H9 (cell line): Measurements from ENCODE around the gene ZNF319. TPM values are rescaled to one million over a fixed set of nuclear protein-coding genes. Genes with fewer than 3 reads are reported as not detected.

Experiments
- DNase-seq: peaks from one replicate; pipeline ENCODE4 v3.0.0-alpha.2; 2017
- H2AFZ ChIP-seq: one replicate; pipeline ENCODE4 v1.6.1; 2013; ENCODE audit warnings: mild to moderate bottlenecking, low read length, control low read depth, moderate library complexity
- H2AK5ac ChIP-seq: 2 replicates; pipeline ENCODE4 v1.6.1; 2013; ENCODE audit warnings: low read length, control low read depth, mixed read lengths; ENCODE audit not compliant: insufficient read length
- H2BK120ac ChIP-seq: one replicate; pipeline ENCODE4 v1.6.1; 2013; ENCODE audit warnings: low read depth, mild to moderate bottlenecking, low read length, control low read depth, inconsistent platforms; ENCODE audit not compliant: poor library complexity, severe bottlenecking
- H2BK12ac ChIP-seq: 2 replicates; pipeline ENCODE4 v1.6.1; 2013; ENCODE audit warnings: low read length, control low read depth, mixed read lengths, low read depth; ENCODE audit not compliant: insufficient read length
- H2BK15ac ChIP-seq: 2 replicates; pipeline ENCODE4 v1.6.1; 2013; ENCODE audit warnings: low read depth, low read length, control low read depth
- H2BK20ac ChIP-seq: one replicate; pipeline ENCODE4 v1.6.1; 2013; ENCODE audit warnings: low read depth, mild to moderate bottlenecking, low read length, control low read depth, inconsistent platforms; ENCODE audit not compliant: poor library complexity, severe bottlenecking
- H2BK5ac ChIP-seq: 2 replicates; pipeline ENCODE4 v1.6.1; 2013; ENCODE audit warnings: low read length, control low read depth, mixed read lengths; ENCODE audit not compliant: insufficient read length
- H3K14ac ChIP-seq: 2 replicates; pipeline ENCODE4 v1.6.1; 2013; ENCODE audit warnings: low read length, control low read depth; ENCODE audit not compliant: insufficient read depth
- H3K18ac ChIP-seq: 2 replicates; pipeline ENCODE4 v1.6.1; 2013; ENCODE audit warnings: low read depth, mild to moderate bottlenecking, mixed read lengths, low read length, control low read depth; ENCODE audit not compliant: insufficient read length
- H3K23ac ChIP-seq: 2 replicates; pipeline ENCODE4 v1.6.1; 2013; ENCODE audit warnings: low read length, control low read depth, mixed read lengths, low read depth; ENCODE audit not compliant: insufficient read length
- H3K23me2 ChIP-seq: 2 replicates; pipeline ENCODE4 v1.6.1; 2013; ENCODE audit warnings: low read depth, mild to moderate bottlenecking, mixed read lengths, low read length, control low read depth; ENCODE audit not compliant: insufficient read length, poor library complexity, severe bottlenecking
- H3K27ac ChIP-seq: 2 replicates; pipeline ENCODE4 v1.5.1; 2013; ENCODE audit warnings: low read length, control low read depth, mixed read lengths, low read depth; ENCODE audit not compliant: insufficient read length
- H3K27me3 ChIP-seq: 2 replicates; pipeline ENCODE4 v1.6.1; 2013; ENCODE audit warnings: low read length, control low read depth, inconsistent platforms; ENCODE audit not compliant: insufficient read depth
- H3K4ac ChIP-seq: 2 replicates; pipeline ENCODE4 v1.6.1; 2013; ENCODE audit warnings: low read depth, mild to moderate bottlenecking, control low read depth, inconsistent platforms, low read length, moderate library complexity
- H3K4me1 ChIP-seq: 2 replicates; pipeline ENCODE4 v1.6.1; 2013; ENCODE audit warnings: low read length, control low read depth, inconsistent platforms; ENCODE audit not compliant: insufficient read depth
- H3K4me2 ChIP-seq: 2 replicates; pipeline ENCODE4 v1.6.1; 2013; ENCODE audit warnings: low read length, control low read depth, mixed read lengths; ENCODE audit not compliant: insufficient read length, insufficient read depth
- H3K56ac ChIP-seq: 2 replicates; pipeline ENCODE4 v1.6.1; 2013; ENCODE audit warnings: low read depth, mild to moderate bottlenecking, mixed read lengths, low read length, control low read depth; ENCODE audit not compliant: insufficient read length
- H3K79me1 ChIP-seq: 2 replicates; pipeline ENCODE4 v1.6.1; 2013; ENCODE audit warnings: low read depth, mild to moderate bottlenecking, moderate library complexity, low read length, control low read depth, inconsistent platforms; ENCODE audit not compliant: insufficient read depth, poor library complexity, severe bottlenecking
- H3K79me2 ChIP-seq: 2 replicates; pipeline ENCODE4 v1.6.1; 2013; ENCODE audit warnings: low read length, control low read depth, inconsistent platforms; ENCODE audit not compliant: insufficient read depth
- H3K9ac ChIP-seq: 2 replicates; pipeline ENCODE4 v1.6.1; 2013; ENCODE audit warnings: low read length, control low read depth, mixed read lengths; ENCODE audit not compliant: insufficient read length; ENCODE audit errors: extremely low read depth
- H3K9me3 ChIP-seq: one replicate; pipeline ENCODE4 v1.6.1; 2013; ENCODE audit warnings: low read depth, low read length, inconsistent platforms; ENCODE audit not compliant: control insufficient read depth
- H3T11ph ChIP-seq: one replicate; pipeline ENCODE4 v1.6.1; 2013; ENCODE audit warnings: mild to moderate bottlenecking, low read length, control low read depth, inconsistent platforms
- H4K20me1 ChIP-seq: one replicate; pipeline ENCODE4 v1.6.1; 2013; ENCODE audit not compliant: control insufficient read depth, insufficient read length, insufficient read depth
- H4K5ac ChIP-seq: 2 replicates; pipeline ENCODE4 v1.6.1; 2013; ENCODE audit warnings: low read depth, mild to moderate bottlenecking, mixed read lengths, low read length, control low read depth; ENCODE audit not compliant: insufficient read length
- H4K8ac ChIP-seq: replicated peaks from 2 replicates; pipeline ENCODE4 v1.6.1; 2013; ENCODE audit warnings: low read length, control low read depth, mixed read lengths, low read depth; ENCODE audit not compliant: insufficient read length
- H4K91ac ChIP-seq: 2 replicates; pipeline ENCODE4 v1.6.1; 2013; ENCODE audit warnings: low read depth, mild to moderate bottlenecking, moderate library complexity, mixed read lengths, low read length, control low read depth; ENCODE audit not compliant: insufficient read length
- H3K27ac Mint-ChIP-seq, 3 experiments: 2 replicates in 2 of 3; 3 replicates in 1 of 3; pipeline ENCODE4 v1.8.0; 2020 to 2021; ENCODE audit warnings: mixed read lengths in 3 of 3, mild to moderate bottlenecking in 1 of 3, moderate library complexity in 1 of 3
- H3K27me3 Mint-ChIP-seq: 2 replicates; pipeline ENCODE4 v1.8.0; 2021; ENCODE audit warnings: low read depth, mild to moderate bottlenecking, moderate library complexity, mixed read lengths
- H3K36me3 Mint-ChIP-seq, 3 experiments: 2 replicates in 2 of 3; 3 replicates in 1 of 3; pipeline ENCODE4 v1.8.0; 2020 to 2021; ENCODE audit warnings: low read depth in 3 of 3, mixed read lengths in 3 of 3; ENCODE audit not compliant: insufficient read depth in 1 of 3
- H3K4me1 Mint-ChIP-seq, 2 experiments: 2 replicates each; pipeline ENCODE4 v1.8.0; 2020; ENCODE audit warnings: mixed read lengths in 2 of 2
- H3K4me3 Mint-ChIP-seq, 2 experiments: 2 replicates in 1 of 2; 3 replicates in 1 of 2; pipeline ENCODE4 v1.8.0; 2020 to 2021; ENCODE audit warnings: mild to moderate bottlenecking in 2 of 2, mixed read lengths in 2 of 2, moderate library complexity in 1 of 2
- H3K9me3 Mint-ChIP-seq, 2 experiments: 2 replicates in 1 of 2; 3 replicates in 1 of 2; pipeline ENCODE4 v1.8.0; 2020; ENCODE audit warnings: mild to moderate bottlenecking in 2 of 2, mixed read lengths in 2 of 2, moderate library complexity in 1 of 2
- WGBS: extraction: QIAGEN DNeasy Blood & Tissue Kit; methylation state at CpG from one replicate; pipeline ENCODE4 v1.1.7; 2013; ENCODE audit warnings: missing lambda C conversion rate, low lambda C conversion rate, mixed read lengths; ENCODE audit not compliant: insufficient read length; ENCODE audit errors: extremely low coverage; 5-methylcytosine and 5-hydroxymethylcytosine counted together
- total RNA-seq: library from RNA; stranded (reverse); gene quantifications from 2 replicates; pipeline ENCODE4 v1.2.1, GENCODE V29; 2021
- TF ChIP-seq, protein P1 (sequence below): fragments of 200-600 bp; sonication (generic); conservative IDR thresholded peaks from 3 replicates; pipeline ENCODE4 v1.8.0; 2021; ENCODE audit warnings: antibody characterized with exemption, mild to moderate bottlenecking

Gene ZNF319
- total RNA-seq, 1 experiment from 2014 or later: 5.6 TPM

DNA sequence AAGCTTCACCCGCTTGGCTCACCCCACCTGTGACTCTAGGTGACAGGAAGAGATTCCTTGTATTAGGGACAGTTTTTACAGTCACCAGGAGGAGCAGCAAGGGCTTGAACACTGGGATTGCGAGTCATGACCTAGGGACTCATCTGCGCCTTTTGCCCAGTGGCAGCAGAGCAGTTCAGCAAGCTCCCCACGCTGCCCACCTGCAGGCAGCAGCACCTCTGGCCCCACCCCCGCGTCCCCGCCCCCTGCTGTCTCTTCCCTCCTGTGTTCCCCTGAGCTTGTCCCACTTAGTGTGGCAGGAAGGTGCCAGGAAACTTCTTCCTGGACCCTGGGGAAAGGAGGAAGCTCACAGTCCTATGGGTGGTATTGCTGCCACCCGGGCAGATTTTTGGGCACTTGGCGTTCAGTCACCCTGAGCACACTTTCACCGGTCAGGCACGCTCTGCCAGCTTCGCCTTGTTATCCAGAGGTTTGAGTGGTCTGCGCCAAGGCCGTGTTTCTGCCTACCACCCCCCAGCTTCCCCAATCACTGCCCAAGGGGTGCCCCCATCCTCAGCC lies 33.7 kb upstream of the ZNF319 start:
- no peak overlapping the region for H2BK15ac ChIP-seq
- H2AK5ac ChIP-seq: no peak overlapping the region
- no peak overlapping the region for H3T11ph ChIP-seq
- H2BK120ac ChIP-seq: no peak overlapping the region
- TF ChIP-seq, protein P1, sequence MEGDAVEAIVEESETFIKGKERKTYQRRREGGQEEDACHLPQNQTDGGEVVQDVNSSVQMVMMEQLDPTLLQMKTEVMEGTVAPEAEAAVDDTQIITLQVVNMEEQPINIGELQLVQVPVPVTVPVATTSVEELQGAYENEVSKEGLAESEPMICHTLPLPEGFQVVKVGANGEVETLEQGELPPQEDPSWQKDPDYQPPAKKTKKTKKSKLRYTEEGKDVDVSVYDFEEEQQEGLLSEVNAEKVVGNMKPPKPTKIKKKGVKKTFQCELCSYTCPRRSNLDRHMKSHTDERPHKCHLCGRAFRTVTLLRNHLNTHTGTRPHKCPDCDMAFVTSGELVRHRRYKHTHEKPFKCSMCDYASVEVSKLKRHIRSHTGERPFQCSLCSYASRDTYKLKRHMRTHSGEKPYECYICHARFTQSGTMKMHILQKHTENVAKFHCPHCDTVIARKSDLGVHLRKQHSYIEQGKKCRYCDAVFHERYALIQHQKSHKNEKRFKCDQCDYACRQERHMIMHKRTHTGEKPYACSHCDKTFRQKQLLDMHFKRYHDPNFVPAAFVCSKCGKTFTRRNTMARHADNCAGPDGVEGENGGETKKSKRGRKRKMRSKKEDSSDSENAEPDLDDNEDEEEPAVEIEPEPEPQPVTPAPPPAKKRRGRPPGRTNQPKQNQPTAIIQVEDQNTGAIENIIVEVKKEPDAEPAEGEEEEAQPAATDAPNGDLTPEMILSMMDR: no peak
- no peak overlapping the region for H2AFZ ChIP-seq
- H4K91ac ChIP-seq: no peak overlapping the region
- H3K23me2 ChIP-seq: no peaks in the 10 kb centered on the region
- no peak overlapping the region for H3K4ac ChIP-seq
- no peak overlapping the region for H3K56ac ChIP-seq
- H3K18ac ChIP-seq: no peak overlapping the region
- H3K9ac ChIP-seq: no peak overlapping the region
- H4K8ac ChIP-seq: no peak overlapping the region
- H3K4me3 Mint-ChIP-seq: no peak overlapping the region
- no peaks in the 10 kb centered on the region for H3K27me3 Mint-ChIP-seq
- H3K9me3 ChIP-seq: no peaks in the 10 kb centered on the region
- H2BK5ac ChIP-seq: no peak overlapping the region
- no peaks in the 10 kb centered on the region for H3K4me1 ChIP-seq
- no peak for DNase-seq
- no peaks in the 10 kb centered on the region for H4K20me1 ChIP-seq
- no peaks in the 10 kb centered on the region for H3K79me1 ChIP-seq
- H3K79me2 ChIP-seq: peaks cover 2% of the 10 kb centered on the region; the same call in 1 of the 2 replicates
- H3K23ac ChIP-seq: no peak overlapping the region
- H3K4me1 Mint-ChIP-seq: peaks cover 14 to 25% of the 10 kb centered on the region in 2 experiments
- no peak overlapping the region; the same call in 1 of the 2 replicates for H3K14ac ChIP-seq
- no peaks in the 10 kb centered on the region; a peak in 1 of 5 replicates for H3K9me3 Mint-ChIP-seq
- no peak overlapping the region for H2BK12ac ChIP-seq
- WGBS: no CpG with 5 or more reads among the region's 14 CpGs
- no peak overlapping the region for H4K5ac ChIP-seq
- no peak overlapping the region for H3K27ac Mint-ChIP-seq
- H3K36me3 Mint-ChIP-seq: peaks cover 4 to 32% (median 23%) of the 10 kb centered on the region in 3 experiments; a peak in 6 of 7 replicates
- no peaks in the 10 kb centered on the region for H3K27me3 ChIP-seq
- H2BK20ac ChIP-seq: no peak overlapping the region
- H3K4me2 ChIP-seq: no peak overlapping the region
- no peak overlapping the region for H3K27ac ChIP-seq
